D721Med (cell line): Measurements from ENCODE around the gene CIAO3.

ENCODE experiments used
- DNase-seq: peaks from one replicate; pipeline ENCODE4 v3.0.0; 2011; ENCODE audit warnings: low spot score; ENCODE audit not compliant: insufficient read length
- FAIRE-seq: peaks from 2 replicates; lab custom pipeline; 2011; peaks lifted over from hg19 to GRCh38; lab: Jason Lieb, UNC
- TF ChIP-seq, protein P1 (sequence below): IDR thresholded peaks from 2 replicates; pipeline ENCODE4 v1.5.1; 2012; ENCODE audit warnings: mild to moderate bottlenecking, control low read depth; ENCODE audit not compliant: insufficient read depth; ENCODE audit errors: missing control alignments

CIAO3 gene

GRCh38 chr16:684071-684794 lies 56.6 kb downstream of the CIAO3 start, which contains the start of gene JMJD8:
Gene JMJD8 (minus strand): TSS chr16:684334. CDS start chr16:684319, 15 bp downstream.
- TF ChIP-seq, protein P1, sequence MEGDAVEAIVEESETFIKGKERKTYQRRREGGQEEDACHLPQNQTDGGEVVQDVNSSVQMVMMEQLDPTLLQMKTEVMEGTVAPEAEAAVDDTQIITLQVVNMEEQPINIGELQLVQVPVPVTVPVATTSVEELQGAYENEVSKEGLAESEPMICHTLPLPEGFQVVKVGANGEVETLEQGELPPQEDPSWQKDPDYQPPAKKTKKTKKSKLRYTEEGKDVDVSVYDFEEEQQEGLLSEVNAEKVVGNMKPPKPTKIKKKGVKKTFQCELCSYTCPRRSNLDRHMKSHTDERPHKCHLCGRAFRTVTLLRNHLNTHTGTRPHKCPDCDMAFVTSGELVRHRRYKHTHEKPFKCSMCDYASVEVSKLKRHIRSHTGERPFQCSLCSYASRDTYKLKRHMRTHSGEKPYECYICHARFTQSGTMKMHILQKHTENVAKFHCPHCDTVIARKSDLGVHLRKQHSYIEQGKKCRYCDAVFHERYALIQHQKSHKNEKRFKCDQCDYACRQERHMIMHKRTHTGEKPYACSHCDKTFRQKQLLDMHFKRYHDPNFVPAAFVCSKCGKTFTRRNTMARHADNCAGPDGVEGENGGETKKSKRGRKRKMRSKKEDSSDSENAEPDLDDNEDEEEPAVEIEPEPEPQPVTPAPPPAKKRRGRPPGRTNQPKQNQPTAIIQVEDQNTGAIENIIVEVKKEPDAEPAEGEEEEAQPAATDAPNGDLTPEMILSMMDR = no peak
- DNase-seq = peak; percentile 99
- FAIRE-seq = no peak

- TF ChIP-seq, protein P1 = no peak
- FAIRE-seq (no peak), DNase-seq (no peak)
Observed at GRCh38 chr16:683396-684070, 57.3 kb downstream of the CIAO3 start.

DNA sequence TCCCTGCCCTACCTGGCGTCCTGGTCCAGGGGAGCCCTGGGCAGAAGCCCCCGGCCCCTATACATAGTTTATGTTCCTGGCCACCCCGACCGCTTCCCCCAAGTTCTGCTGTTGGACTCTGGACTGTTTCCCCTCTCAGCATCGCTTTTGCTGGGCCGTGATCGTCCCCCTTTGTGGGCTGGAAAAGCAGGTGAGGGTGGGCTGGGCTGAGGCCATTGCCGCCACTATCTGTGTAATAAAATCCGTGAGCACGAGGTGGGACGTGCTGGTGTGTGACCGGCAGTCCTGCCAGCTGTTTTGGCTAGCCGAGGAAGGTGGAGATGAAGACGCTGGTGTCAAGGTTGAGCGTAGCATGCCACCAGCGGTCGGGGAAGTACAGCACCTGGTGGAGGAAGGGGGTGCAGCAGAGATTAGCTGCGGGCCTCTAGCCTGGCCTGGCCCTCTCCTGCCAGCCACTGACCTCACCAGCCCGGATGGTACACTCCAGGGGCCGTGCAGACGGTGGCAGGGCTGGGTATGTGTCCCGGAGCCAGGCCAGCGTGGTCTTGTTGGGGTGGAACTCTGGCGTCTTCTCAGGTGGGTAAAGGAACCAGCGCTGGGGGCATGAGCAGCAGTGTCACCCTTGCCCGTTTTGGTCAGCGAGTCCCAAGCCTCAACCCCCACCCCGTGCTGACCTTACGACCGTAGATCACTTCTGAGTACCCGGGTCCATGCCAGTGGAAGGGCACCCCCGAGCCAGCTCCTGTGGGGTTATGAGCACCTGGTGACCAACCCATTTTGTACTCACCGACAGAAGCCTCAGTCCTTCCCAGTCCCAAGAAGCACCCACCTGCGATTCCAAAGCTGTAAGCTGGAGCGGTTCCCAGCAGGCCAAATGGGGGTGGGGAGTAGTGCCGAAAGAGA lies 58.1 kb downstream of the CIAO3 start:
- DNase-seq = no peak
- FAIRE-seq = no peak
- TF ChIP-seq, protein P1 = no peak

GRCh38 chr16:681746-682427 lies 58.9 kb downstream of the CIAO3 start:
- no peak for DNase-seq
- FAIRE-seq = no peak
- TF ChIP-seq, protein P1 = no peak

GRCh38 chr16:680967-681745 lies 59.6 kb downstream of the CIAO3 start:
- TF ChIP-seq, protein P1 = no peak
- DNase-seq (no peak), FAIRE-seq (no peak)

DNA sequence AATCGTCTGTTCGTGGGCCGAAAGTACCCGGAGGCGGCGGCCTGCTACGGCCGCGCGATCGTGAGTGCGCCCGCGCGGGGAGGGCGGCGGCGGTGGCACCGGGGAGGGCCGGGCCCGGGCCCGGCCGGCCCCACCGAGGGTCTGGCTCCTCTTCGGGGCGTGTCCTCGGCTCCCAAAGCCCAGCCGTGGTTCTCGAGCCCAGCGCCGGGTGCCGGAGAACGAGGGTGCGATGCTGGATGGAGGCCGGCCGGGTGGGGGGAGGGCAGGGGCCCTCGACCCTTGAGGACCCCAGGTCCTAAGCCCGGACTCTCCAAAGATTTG lies 60.2 kb downstream of the CIAO3 start:
- TF ChIP-seq, protein P1 = no peak
- FAIRE-seq (no peak), DNase-seq (no peak)
